Gastrocnemius medialis (tissue), 4 donors: ENCODE measurements around the gene ALDH3A2. TPM values are rescaled to one million over a fixed set of nuclear protein-coding genes. Genes with fewer than 3 reads are reported as not detected.

Experiments used
- ATAC-seq, 2 donors: fragments of 150-250 bp; one replicate each; pipeline ENCODE4 v1.9.1; 2016
- DNase-seq, 2 donors: peaks; one replicate each; pipeline ENCODE4 v3.0.0-alpha.2; 2019
- H3K27ac ChIP-seq, 4 donors: fragments of 200-600 bp; sonication (generic); 1 replicate in 1 of 4; 2 replicates in 3 of 4; pipeline ENCODE4 v1.5.1; 2016 to 2018; ENCODE audit warnings: mild to moderate bottlenecking in 2 of 4, moderate library complexity in 1 of 4
- H3K27me3 ChIP-seq, 3 donors: fragments of 200-600 bp; sonication (generic) in 2 of 3; 1 replicate in 1 of 3; 2 replicates in 2 of 3; pipeline versions ENCODE4 v1.5.1 to v1.6.0; 2016 to 2019; ENCODE audit warnings: mild to moderate bottlenecking in 1 of 3, moderate library complexity in 1 of 3
- H3K36me3 ChIP-seq, 2 donors: fragments of 200-600 bp; sonication (generic) in 1 of 2; one replicate each; pipeline ENCODE4 v1.5.1; 2017 to 2018
- H3K4me1 ChIP-seq, 2 donors: fragments of 200-600 bp; sonication (generic) in 1 of 2; one replicate each; pipeline ENCODE4 v1.5.1; 2016 to 2017; ENCODE audit warnings: mild to moderate bottlenecking in 2 of 2
- H3K4me3 ChIP-seq, 4 donors: fragments of 200-600 bp; sonication (generic) in 3 of 4; 1 replicate in 1 of 4; 2 replicates in 3 of 4; pipeline ENCODE4 v1.5.1; 2016 to 2019; ENCODE audit warnings: mild to moderate bottlenecking in 2 of 4
- H3K9me3 ChIP-seq, 3 donors: fragments of 200-600 bp; sonication (generic) in 2 of 3; 1 replicate in 1 of 3; 2 replicates in 2 of 3; pipeline ENCODE4 v1.5.1; 2016 to 2019
- CTCF ChIP-seq, 5 experiments: fragments of 450-650 bp in 3 of 5; fragments of 200-600 bp in 2 of 5; sonication (generic) in 2 of 5; IDR thresholded peaks in 4 of 5; conservative IDR thresholded peaks in 1 of 5; 1 replicate in 4 of 5; 2 replicates in 1 of 5; pipeline ENCODE4 v1.5.1; 2016 to 2019; ENCODE audit warnings: antibody characterized with exemption in 5 of 5, mild to moderate bottlenecking in 3 of 5, moderate library complexity in 3 of 5
- POLR2A ChIP-seq, 2 donors: fragments of 450-650 bp; IDR thresholded peaks; one replicate each; pipeline ENCODE4 v1.6.1; 2017; ENCODE audit warnings: antibody characterized with exemption in 2 of 2, mild to moderate bottlenecking in 2 of 2, moderate library complexity in 2 of 2
- in situ Hi-C, 4 donors: fragments of 200-750 bp; cut with MboI; loops; one replicate each; pipeline versions ENCODE4 v1.15.0 to v1.8.0; 2017; ENCODE audit warnings: low sequenced_read_pairs in 4 of 4
- intact Hi-C: fragments of 100-400 bp; cut with DNase I; formaldehyde crosslinking; loops from one replicate; pipeline ENCODE4 v1.15.1; 2023; ENCODE audit warnings: low total_unique reads
- total RNA-seq, 4 donors: library from RNA; depleted of rRNA; stranded (reverse); fragments of >200 nt; gene quantifications; one replicate each; pipeline versions ENCODE4 v1.1.0 to v1.2.3, GENCODE V29; 2016

The ALDH3A2 gene
- total RNA-seq, 4 donors from 2014 or later, result 87.6 to 117 (median 98.2) TPM

DNA sequence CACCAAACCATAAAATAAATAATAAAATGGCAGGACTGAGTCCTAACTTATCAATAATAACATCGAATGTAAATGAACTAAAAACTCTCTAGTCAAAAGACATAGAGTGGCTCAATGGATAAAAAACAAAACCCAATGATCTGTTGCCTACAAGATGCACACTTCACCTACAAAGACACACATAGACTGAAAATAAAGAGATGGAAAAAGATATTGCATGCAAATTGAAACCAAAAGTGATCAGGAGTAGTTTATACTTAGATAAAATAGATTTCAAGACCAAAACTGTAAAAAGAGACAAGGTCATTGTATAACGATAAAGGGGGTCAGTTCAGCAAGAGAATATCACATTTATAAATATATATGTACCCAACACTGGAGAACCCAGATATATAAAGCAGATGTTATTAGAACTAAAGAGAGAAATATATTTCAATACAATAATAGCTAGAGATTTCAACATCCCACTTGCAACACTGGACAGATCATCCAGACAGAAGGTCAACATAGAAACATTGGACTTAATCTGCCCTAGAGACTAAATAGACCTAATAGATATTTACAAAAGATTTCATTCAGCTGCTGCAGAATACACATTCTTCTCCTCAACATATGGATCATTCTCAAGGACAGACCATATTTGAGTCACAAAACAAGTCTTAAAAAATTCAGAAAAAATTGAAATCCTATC is 38.0 kb downstream of the ALDH3A2 start:
- Histone ChIP-seq H3K9me3 (no peaks in the 10 kb centered on the region), H3K27ac (no peak overlapping the region), H3K4me3 (no peak overlapping the region), H3K36me3 (no peaks in the 10 kb centered on the region), H3K27me3 (no peaks in the 10 kb centered on the region), H3K4me1 (no peaks in the 10 kb centered on the region)
- TF ChIP-seq CTCF (IDR thresholded peaks at IDR 0.05 in 4 of 5, conservative IDR thresholded peaks at IDR 0.05 in 1 of 5), result no peak
- TF ChIP-seq POLR2A (IDR thresholded peaks at IDR 0.05), result no peak
- in situ Hi-C loops (no loop called here), intact Hi-C loops (no loop called here)
- DNase-seq, result no peak
- no peak for ATAC-seq

GRCh38 chr17:19702217-19702641 is 53.7 kb downstream of the ALDH3A2 start:
- Histone ChIP-seq H3K4me3 (no peak overlapping the region), H3K27ac (no peak overlapping the region), H3K4me1 (no peaks in the 10 kb centered on the region), H3K9me3 (no peaks in the 10 kb centered on the region), H3K36me3 (no peaks in the 10 kb centered on the region), H3K27me3 (no peaks in the 10 kb centered on the region)
- TF ChIP-seq POLR2A (IDR thresholded peaks at IDR 0.05) (no peak), CTCF (IDR thresholded peaks at IDR 0.05 in 4 of 5, conservative IDR thresholded peaks at IDR 0.05 in 1 of 5) (no peak)
- in situ Hi-C loops, result no loop called here
- intact Hi-C loops, result no loop called here
- DNase-seq (no peak), ATAC-seq (no peak)

DNA sequence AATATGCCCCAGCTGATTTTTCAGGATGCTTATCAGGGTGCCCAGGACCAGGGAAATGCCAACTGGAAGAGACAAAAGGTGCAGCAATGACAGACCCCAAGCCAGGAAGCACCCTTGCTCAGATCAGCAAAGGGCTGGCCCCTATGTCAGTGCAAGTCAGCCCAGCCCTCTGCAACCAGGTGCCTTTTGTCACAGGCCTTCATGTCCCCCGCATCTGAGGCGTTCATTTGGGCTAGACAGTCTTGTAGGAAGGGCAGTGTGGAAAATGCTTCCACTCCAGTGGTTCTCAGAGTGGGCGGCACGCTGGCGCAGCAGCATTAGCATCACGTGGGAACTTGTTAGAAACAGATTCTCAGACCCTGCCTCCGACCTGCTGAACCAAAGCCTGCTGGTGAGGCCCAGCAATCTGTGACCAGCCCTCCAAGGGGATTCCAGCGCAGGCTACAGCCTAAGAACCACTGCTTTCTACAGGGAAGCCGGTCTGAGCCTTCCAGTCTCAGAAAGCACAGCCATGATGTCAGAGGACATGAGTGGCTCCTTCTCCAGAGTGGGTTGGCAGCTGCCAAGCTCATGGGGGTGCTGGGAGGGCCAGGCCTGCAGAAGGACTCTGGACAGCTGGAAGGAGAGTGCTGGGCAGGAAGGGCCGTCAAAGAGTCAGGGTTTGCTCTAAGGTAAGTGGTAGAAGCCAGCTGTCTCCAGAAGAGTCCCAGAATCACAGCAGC is 54.7 kb downstream of the ALDH3A2 start:
- in situ Hi-C loops, result no loop called here
- intact Hi-C loops, result no loop called here

GRCh38 chr17:19703828-19704613 is 55.5 kb downstream of the ALDH3A2 start:
- intact Hi-C loops, result no loop called here
- in situ Hi-C loops, result no loop called here

More for the DNA sequence above, 54.7 kb downstream of the ALDH3A2 start:
- Histone ChIP-seq H3K27me3 (no peaks in the 10 kb centered on the region), H3K9me3 (no peaks in the 10 kb centered on the region), H3K4me3 (no peak overlapping the region), H3K4me1 (no peaks in the 10 kb centered on the region), H3K27ac (peak overlapping the region in 3 of 4 donors; percentile 1 to 47 (median 40)), H3K36me3 (no peaks in the 10 kb centered on the region)
- ATAC-seq (no peak), DNase-seq (no peak)
- TF ChIP-seq POLR2A (IDR thresholded peaks at IDR 0.05), result no peak
- no peak for TF ChIP-seq CTCF (IDR thresholded peaks at IDR 0.05 in 4 of 5, conservative IDR thresholded peaks at IDR 0.05 in 1 of 5)

More at GRCh38 chr17:19703828-19704613, 55.5 kb downstream of the ALDH3A2 start:
- H3K9me3 ChIP-seq, result no peaks in the 10 kb centered on the region
- H3K27me3 ChIP-seq, result no peaks in the 10 kb centered on the region
- TF ChIP-seq CTCF (IDR thresholded peaks at IDR 0.05 in 4 of 5, conservative IDR thresholded peaks at IDR 0.05 in 1 of 5) (no peak), POLR2A (IDR thresholded peaks at IDR 0.05) (no peak)
- ATAC-seq, result no peak
- no peak for DNase-seq
- H3K27ac ChIP-seq, result peak overlapping the region in 1 of 4 donors; percentile 40
- H3K36me3 ChIP-seq, result no peaks in the 10 kb centered on the region
- H3K4me3 ChIP-seq, result no peak overlapping the region
- no peaks in the 10 kb centered on the region for H3K4me1 ChIP-seq
